Measurements from ENCODE around the gene SMURF2. TPM values are rescaled to one million over a fixed set of nuclear protein-coding genes. Genes with fewer than 3 reads are reported as not detected.

Gene SMURF2
- total and polyA plus RNA-seq, 2 of the 4 experiments (the other 2 are of a cell fraction): 131 to 774 TPM

GRCh38 chr17:64547319-64547718 lies 114.8 kb downstream of the SMURF2 start:
- Histone ChIP-seq H2AK9ac (replicated peaks; ENCODE audit: low read depth, low read length, poor library complexity) (no peak overlapping the region), H3K27ac (ENCODE audit: insufficient read depth, low read length) (no peak overlapping the region), H3K36me3 (ENCODE audit: control insufficient read depth, insufficient read depth, low read length) (peaks cover 45% of the 10 kb centered on the region), H3K23ac (ENCODE audit: low read depth, low read length) (no peak overlapping the region), H2BK120ac (ENCODE audit: low read depth, low read length) (no peak overlapping the region), H4K91ac (ENCODE audit: insufficient read depth, low read depth, low read length) (no peak overlapping the region), H2BK20ac (ENCODE audit: low read depth, low read length) (no peak overlapping the region), H2BK5ac (ENCODE audit: low read depth, low read length, poor library complexity, severe bottlenecking) (no peak overlapping the region), H3K18ac (ENCODE audit: low read depth, low read length) (no peak overlapping the region), H3K56ac (ENCODE audit: extremely low read depth, insufficient read depth, low read length) (no peak overlapping the region), H2AK5ac (ENCODE audit: low read depth, low read length) (no peak overlapping the region), H3K79me1 (ENCODE audit: low read depth in 1 of 2, low read length in 2 of 2) (peaks cover 36 to 44% of the 10 kb centered on the region in 2 experiments), H3K27me3 (ENCODE audit: control insufficient read depth, insufficient read depth, low read length) (no peaks in the 10 kb centered on the region), H3K4me2 (ENCODE audit: low read depth, low read length) (no peak overlapping the region), H4K5ac (ENCODE audit: low read depth, low read length) (no peak overlapping the region), H2BK15ac (ENCODE audit: low read depth, low read length) (no peak overlapping the region), H3K9me3 (ENCODE audit: control insufficient read depth, insufficient read depth, low read length) (no peaks in the 10 kb centered on the region), H3K9ac (ENCODE audit: low read depth, low read length) (no peak overlapping the region), H4K20me1 (ENCODE audit: insufficient read depth, low read length) (peaks cover 50% of the 10 kb centered on the region), H3K14ac (replicated peaks; ENCODE audit: low read depth, low read length) (no peak overlapping the region), H3K4me1 (ENCODE audit: control insufficient read depth, insufficient read depth, low read length) (no peaks in the 10 kb centered on the region), H3K4me3 (ENCODE audit: insufficient read depth, low read depth, low read length) (no peak overlapping the region), H3K4ac (ENCODE audit: low read depth, low read length) (no peak overlapping the region), H4K8ac (ENCODE audit: low read depth in 2 of 2, low read length in 2 of 2) (no peak overlapping the region), H3K9me1 (ENCODE audit: insufficient read depth, low read length) (no peaks in the 10 kb centered on the region), H2AFZ (replicated peaks; ENCODE audit: low read length, poor library complexity) (no peak overlapping the region)
- intact Hi-C loops (cut with micrococcal nuclease) (no loop called here), dilution Hi-C loops (cut with HindIII; ENCODE audit: low sequenced_read_pairs, unreplicated experiment) (no loop called here), in situ Hi-C loops (cut with MboI; ENCODE audit: low sequenced_read_pairs) (no loop called here)
- POLR2A ChIA-PET (ENCODE audit: unreplicated experiment): no interaction called here
- CTCF ChIA-PET: no interaction called here
- DNase-seq: no peak
- no peak for TF ChIP-seq MXI1 (IDR thresholded peaks at IDR 0.05; ENCODE audit: borderline replicate concordance, low read depth, low read length)
- TF ChIP-seq MAFK (IDR thresholded peaks at IDR 0.05; ENCODE audit: low read depth, low read length): no peak
- TF ChIP-seq RFX5 (IDR thresholded peaks at IDR 0.05; ENCODE audit: low read depth, low read length): no peak
- no peak for TF ChIP-seq BHLHE40 (IDR thresholded peaks at IDR 0.05; ENCODE audit: low read depth, low read length)
- no peak for TF ChIP-seq CHD1 (IDR thresholded peaks at IDR 0.05; ENCODE audit: low read depth, low read length)
- BruUV-seq (replicated peaks): no TSS peak
- no peak for ATAC-seq (ENCODE audit: low read depth)
- no CpG with 5 or more reads among the region's 10 CpGs for WGBS, 2 experiments (ENCODE audit: extremely low coverage in 2 of 2, insufficient read length in 1 of 2)

Data from IMR-90 (cell line).